GM12873 (cell line): Measurements from ENCODE around the gene CAMK1D.

Experiments used
- CTCF ChIP-seq: IDR thresholded peaks from 2 replicates; pipeline ENCODE4 v1.5.1; 2012; ENCODE audit warnings: low read depth, mild to moderate bottlenecking, moderate library complexity, low read length, control low read depth; ENCODE audit not compliant: insufficient read depth; ENCODE audit errors: missing control alignments

CAMK1D gene

GRCh38 chr10:12771981-12772760 lies 422.8 kb downstream of the CAMK1D start:
- no peak for TF ChIP-seq CTCF

- TF ChIP-seq CTCF, result no peak
Observed at GRCh38 chr10:12772797-12773587, 423.6 kb downstream of the CAMK1D start.

- TF ChIP-seq CTCF, result no peak
Observed at GRCh38 chr10:12774204-12774894, 425.0 kb downstream of the CAMK1D start.

GRCh38 chr10:12777840-12778585 lies 428.7 kb downstream of the CAMK1D start:
- TF ChIP-seq CTCF, result no peak

GRCh38 chr10:12780634-12781601 lies 431.6 kb downstream of the CAMK1D start:
- TF ChIP-seq CTCF, result no peak

- no peak for TF ChIP-seq CTCF
Observed at GRCh38 chr10:12781976-12782375, 432.6 kb downstream of the CAMK1D start.
